ENCODE data around the gene FCRL2.

GRCh38 chr1:157748262-157748817 lies 28.6 kb downstream of the FCRL2 start:
- TF ChIP-seq CTCF (conservative IDR thresholded peaks at IDR 0.05) (no peak), EZH2 (IDR thresholded peaks at IDR 0.05; ENCODE audit: low read depth) (no peak)
